IMR-90 (cell line): ENCODE data around the gene RNF4. TPM values are rescaled to one million over a fixed set of nuclear protein-coding genes. Genes with fewer than 3 reads are reported as not detected.

ENCODE experiments used
- ATAC-seq: fragments of 200-7000 bp; cut with Tn5 transposase; 2 replicates; pipeline ENCODE4 v1.9.1; 2020; ENCODE audit warnings: low read depth, mild to moderate bottlenecking, moderate library complexity
- BruUV-seq: library from RNA; stranded (reverse); fragments of 400-500 nt; replicated peaks from 2 replicates; lab custom pipeline; 2021; lab: Mats Ljungman, UMichigan
- CTCF ChIA-PET: fragments of 300-600 bp; formaldehyde crosslinking; extraction: SDS; loops from one replicate; lab custom pipeline; 2021; ENCODE audit warnings: antibody characterized with exemption; lab: Yijun Ruan, JAX
- POLR2A ChIA-PET: fragments of 300-600 bp; sonication (Branson Sonifier 250); formaldehyde crosslinking; loops from one replicate; lab custom pipeline; 2022; ENCODE audit warnings: antibody characterized with exemption; ENCODE audit not compliant: unreplicated experiment; lab: Charles Lee
- DNase-seq: peaks from one replicate; pipeline ENCODE4 v3.0.0; 2013
- H2AFZ ChIP-seq: replicated peaks from 2 replicates; pipeline ENCODE3; 2013; ENCODE audit warnings: low read length, mild to moderate bottlenecking; ENCODE audit not compliant: poor library complexity
- H2AK5ac ChIP-seq: 2 replicates; pipeline ENCODE4 v1.6.1; 2013; ENCODE audit warnings: low read depth, low read length, inconsistent platforms
- H2AK9ac ChIP-seq: replicated peaks from 2 replicates; pipeline ENCODE3; 2013; ENCODE audit warnings: mild to moderate bottlenecking, low read depth, low read length, moderate library complexity; ENCODE audit not compliant: poor library complexity
- H2BK120ac ChIP-seq: 2 replicates; pipeline ENCODE4 v1.6.1; 2013; ENCODE audit warnings: low read depth, low read length, inconsistent platforms
- H2BK15ac ChIP-seq: 3 replicates; pipeline ENCODE4 v1.6.1; 2013; ENCODE audit warnings: low read depth, low read length, inconsistent platforms
- H2BK20ac ChIP-seq: 2 replicates; pipeline ENCODE4 v1.6.1; 2013; ENCODE audit warnings: low read depth, mild to moderate bottlenecking, inconsistent platforms, low read length, moderate library complexity
- H2BK5ac ChIP-seq: 2 replicates; pipeline ENCODE4 v1.6.1; 2013; ENCODE audit warnings: mild to moderate bottlenecking, low read depth, low read length, inconsistent platforms; ENCODE audit not compliant: poor library complexity, severe bottlenecking
- H3K14ac ChIP-seq: replicated peaks from 2 replicates; pipeline ENCODE4 v1.6.1; 2013; ENCODE audit warnings: low read depth, low read length, inconsistent platforms
- H3K18ac ChIP-seq: 2 replicates; pipeline ENCODE4 v1.6.1; 2013; ENCODE audit warnings: low read depth, low read length, control low read depth
- H3K23ac ChIP-seq: 2 replicates; pipeline ENCODE4 v1.6.1; 2013; ENCODE audit warnings: low read depth, low read length, inconsistent platforms
- H3K27ac ChIP-seq: 2 replicates; pipeline ENCODE4 v1.5.1; 2013; ENCODE audit warnings: mild to moderate bottlenecking, control low read depth, low read length; ENCODE audit not compliant: insufficient read depth
- H3K27me3 ChIP-seq: 2 replicates; pipeline ENCODE4 v1.6.1; 2013; ENCODE audit warnings: low read length; ENCODE audit not compliant: control insufficient read depth, insufficient read depth
- H3K36me3 ChIP-seq: 2 replicates; pipeline ENCODE4 v1.6.1; 2013; ENCODE audit warnings: low read length, mixed read lengths; ENCODE audit not compliant: control insufficient read depth, insufficient read depth
- H3K4ac ChIP-seq: 2 replicates; pipeline ENCODE4 v1.6.1; 2013; ENCODE audit warnings: low read depth, low read length, inconsistent platforms
- H3K4me1 ChIP-seq: 2 replicates; pipeline ENCODE4 v1.6.1; 2013; ENCODE audit warnings: low read length, mixed read lengths; ENCODE audit not compliant: control insufficient read depth, insufficient read depth
- H3K4me2 ChIP-seq: 2 replicates; pipeline ENCODE4 v1.6.1; 2013; ENCODE audit warnings: low read depth, mild to moderate bottlenecking, control low read depth, low read length, moderate library complexity
- H3K4me3 ChIP-seq: 2 replicates; pipeline ENCODE4 v1.5.1; 2013; ENCODE audit warnings: low read depth, mild to moderate bottlenecking, control low read depth, low read length, moderate library complexity; ENCODE audit not compliant: insufficient read depth
- H3K56ac ChIP-seq: 2 replicates; pipeline ENCODE4 v1.6.1; 2013; ENCODE audit warnings: low read length, inconsistent platforms; ENCODE audit not compliant: insufficient read depth; ENCODE audit errors: extremely low read depth
- H3K79me1 ChIP-seq, 2 experiments: 2 replicates each; pipeline ENCODE4 v1.6.1; 2013; ENCODE audit warnings: low read length in 2 of 2, inconsistent platforms in 1 of 2, low read depth in 1 of 2
- H3K9ac ChIP-seq: 2 replicates; pipeline ENCODE4 v1.6.1; 2013; ENCODE audit warnings: low read depth, low read length, control low read depth
- H3K9me1 ChIP-seq: 2 replicates; pipeline ENCODE4 v1.6.1; 2013; ENCODE audit warnings: low read length, inconsistent platforms; ENCODE audit not compliant: insufficient read depth
- H3K9me3 ChIP-seq: 2 replicates; pipeline ENCODE4 v1.6.1; 2013; ENCODE audit warnings: low read length; ENCODE audit not compliant: control insufficient read depth, insufficient read depth
- H4K20me1 ChIP-seq: 2 replicates; pipeline ENCODE4 v1.6.1; 2013; ENCODE audit warnings: low read length, inconsistent platforms; ENCODE audit not compliant: insufficient read depth
- H4K5ac ChIP-seq: 2 replicates; pipeline ENCODE4 v1.6.1; 2013; ENCODE audit warnings: mild to moderate bottlenecking, low read depth, low read length, control low read depth
- H4K8ac ChIP-seq, 2 experiments: 2 replicates each; pipeline ENCODE4 v1.6.1; 2013; ENCODE audit warnings: low read depth in 2 of 2, low read length in 2 of 2, control low read depth in 1 of 2, inconsistent platforms in 1 of 2
- H4K91ac ChIP-seq: 2 replicates; pipeline ENCODE4 v1.6.1; 2013; ENCODE audit warnings: low read depth, low read length, inconsistent platforms; ENCODE audit not compliant: insufficient read depth
- CHD1 ChIP-seq: IDR thresholded peaks from 2 replicates; pipeline ENCODE4 v1.6.1; 2012; ENCODE audit warnings: low read depth, low read length, improper control_type of control experiment
- WGBS, 2 experiments: methylation state at CpG; one replicate each; pipeline versions ENCODE4 v1.1.5 to v1.1.7; 2013; ENCODE audit warnings: missing lambda C conversion rate in 2 of 2; ENCODE audit not compliant: insufficient read length in 1 of 2; ENCODE audit errors: extremely low coverage in 2 of 2; 5-methylcytosine and 5-hydroxymethylcytosine counted together
- dilution Hi-C: fragments of 300-500 bp; cut with HindIII; formaldehyde crosslinking; loops from one replicate; pipeline ENCODE4 v1.14.3; 2018; ENCODE audit warnings: low sequenced_read_pairs; ENCODE audit not compliant: unreplicated experiment
- in situ Hi-C: fragments of 300-500 bp; cut with MboI; formaldehyde crosslinking; loops from 3 replicates; pipeline ENCODE4 v1.14.3; 2019; ENCODE audit warnings: low sequenced_read_pairs, inconsistent platforms, mixed read lengths
- intact Hi-C: fragments of 100-400 bp; cut with micrococcal nuclease; formaldehyde crosslinking; loops from 2 replicates; pipeline ENCODE4 v1.10.0; 2022
- polyA plus RNA-seq, 3 experiments: library from polyadenylated mRNA; depleted of rRNA; stranded (reverse); fragments of >200 nt; gene quantifications; 2 replicates each; pipeline ENCODE4 v1.2.3, GENCODE V29; 2012; ENCODE audit warnings: low replicate concordance in 1 of 3
- total RNA-seq: library from RNA; depleted of rRNA; stranded (reverse); fragments of >200 nt; gene quantifications from 2 replicates; pipeline ENCODE4 v1.2.3, GENCODE V29; 2012

Gene RNF4
- total and polyA plus RNA-seq, 2 of the 4 experiments (the other 2 are of a cell fraction): 63.8 to 73.8 TPM

- TF ChIP-seq CHD1: no peak
- no peak overlapping the region for H2BK5ac ChIP-seq
- H3K79me1 ChIP-seq: peaks cover 45 to 76% of the 10 kb centered on the region in 2 experiments
- H3K36me3 ChIP-seq: peaks cover 53% of the 10 kb centered on the region
- H2AK9ac ChIP-seq: no peak overlapping the region
- no peak overlapping the region for H3K4me2 ChIP-seq
- no peak overlapping the region for H3K23ac ChIP-seq
- H3K14ac ChIP-seq: no peak overlapping the region
- intact Hi-C loops: no loop called here
- no peak overlapping the region for H3K4me3 ChIP-seq
- no TSS peak for BruUV-seq
- H2AFZ ChIP-seq: no peak overlapping the region
- no peak overlapping the region for H4K5ac ChIP-seq
- no peaks in the 10 kb centered on the region for H3K27me3 ChIP-seq
- no peak overlapping the region for H3K27ac ChIP-seq
- no peak overlapping the region for H3K18ac ChIP-seq
- WGBS, 2 experiments: 98% methylated on average over 6 of the region's 7 CpGs; no CpG with 5 or more reads in 1 of the 2 experiments
- ATAC-seq (no peak), DNase-seq (no peak)
- no peak overlapping the region for H3K4ac ChIP-seq
- no peaks in the 10 kb centered on the region for H3K9me3 ChIP-seq
- no peak overlapping the region for H4K8ac ChIP-seq
- ChIA-PET CTCF (interaction anchor here (0.6 kb wide), 1 partner anchor 127 kb away, joined by 4 read pairs; no protein-coding TSS in a partner anchor), POLR2A (no interaction called here)
- H4K91ac ChIP-seq: no peak overlapping the region
- H3K9ac ChIP-seq: no peak overlapping the region
- in situ Hi-C loops: no loop called here
- peaks cover 36% of the 10 kb centered on the region for H4K20me1 ChIP-seq
- no peaks in the 10 kb centered on the region for H3K4me1 ChIP-seq
- H2BK15ac ChIP-seq: no peak overlapping the region
- no peak overlapping the region for H2BK120ac ChIP-seq
- no peak overlapping the region for H2BK20ac ChIP-seq
- no peak overlapping the region for H3K56ac ChIP-seq
- H2AK5ac ChIP-seq: no peak overlapping the region
- H3K9me1 ChIP-seq: 0 out of 2 replicates have a peak, but pooled peaks cover 3% of the 10 kb centered on the region
- dilution Hi-C loops: no loop called here
These were observed 32.2 kb downstream of the RNF4 start for GRCh38 chr4:2501034-2501594.
